HepG2 (cell line): ENCODE results near the gene GNG12. TPM values are rescaled to one million over a fixed set of nuclear protein-coding genes. Genes with fewer than 3 reads are reported as not detected.

ENCODE experiments used
- HMG20A ChIP-seq: IDR thresholded peaks from 2 replicates; pipeline ENCODE4 v1.6.1; 2016; ENCODE audit warnings: borderline replicate concordance
- MYPOP ChIP-seq: sonication (generic); formaldehyde crosslinking; IDR thresholded peaks from 2 replicates; pipeline ENCODE4 v1.8.1; 2023; ENCODE audit warnings: mild to moderate bottlenecking, moderate library complexity, missing genetic modification reagents
- PHF5A ChIP-seq: IDR thresholded peaks from one replicate; pipeline ENCODE4 v1.6.1; 2018; ENCODE audit warnings: low read depth, missing genetic modification reagents; ENCODE audit not compliant: unreplicated experiment
- RERE ChIP-seq: IDR thresholded peaks from 2 replicates; pipeline ENCODE4 v1.6.1; 2016; ENCODE audit warnings: low read depth, missing genetic modification reagents, missing compliant biosample characterization
- SRY ChIP-seq: sonication (generic); formaldehyde crosslinking; IDR thresholded peaks from 2 replicates; pipeline ENCODE4 v1.8.0; 2022; ENCODE audit warnings: mild to moderate bottlenecking, missing genetic modification reagents
- TERF1 ChIP-seq: sonication (generic); formaldehyde crosslinking; IDR thresholded peaks from 2 replicates; pipeline ENCODE4 v1.8.0; 2022; ENCODE audit warnings: mild to moderate bottlenecking, missing genetic modification reagents, moderate library complexity
- ZBTB10 ChIP-seq: sonication (generic); formaldehyde crosslinking; IDR thresholded peaks from 2 replicates; pipeline ENCODE4 v1.4.0; 2020; ENCODE audit warnings: missing genetic modification reagents, borderline replicate concordance
- ZMYM3 ChIP-seq: sonication (generic); formaldehyde crosslinking; IDR thresholded peaks from 2 replicates; pipeline ENCODE4 v1.5.1; 2020; ENCODE audit warnings: mild to moderate bottlenecking, missing genetic modification reagents
- ZNF263 ChIP-seq: sonication (generic); formaldehyde crosslinking; IDR thresholded peaks from 2 replicates; pipeline ENCODE4 v1.4.0; 2020; ENCODE audit warnings: missing genetic modification reagents
- ZNF414 ChIP-seq: sonication (generic); formaldehyde crosslinking; IDR thresholded peaks from 2 replicates; pipeline ENCODE4 v1.5.0; 2020; ENCODE audit warnings: missing genetic modification reagents
- ZNF441 ChIP-seq: sonication (generic); formaldehyde crosslinking; IDR thresholded peaks from 2 replicates; pipeline ENCODE4 v1.7.0; 2021; ENCODE audit warnings: missing genetic modification reagents, borderline replicate concordance
- ZNF709 ChIP-seq: sonication (generic); formaldehyde crosslinking; IDR thresholded peaks from 2 replicates; pipeline ENCODE4 v1.5.0; 2020; ENCODE audit warnings: mild to moderate bottlenecking, missing genetic modification reagents
- ZNF776 ChIP-seq: sonication (generic); formaldehyde crosslinking; IDR thresholded peaks from 2 replicates; pipeline ENCODE4 v1.4.0; 2020; ENCODE audit warnings: mild to moderate bottlenecking, missing genetic modification reagents
- ZNF816 ChIP-seq: sonication (generic); formaldehyde crosslinking; IDR thresholded peaks from 2 replicates; pipeline ENCODE4 v1.8.0; 2022; ENCODE audit warnings: missing genetic modification reagents, mild to moderate bottlenecking, borderline replicate concordance
- ZSCAN25 ChIP-seq: sonication (generic); formaldehyde crosslinking; IDR thresholded peaks from 2 replicates; pipeline ENCODE4 v1.8.0; 2022; ENCODE audit warnings: mild to moderate bottlenecking, missing genetic modification reagents
- polyA plus RNA-seq, 8 experiments: library from polyadenylated mRNA; depleted of rRNA in 3 of 8; stranded (reverse) in 7 of 8; unstranded in 1 of 8; fragments of >200 nt; fragmentation: Illumina TruSeq in 4 of 8; extraction: Trizol in 4 of 8; gene quantifications; 2 replicates each; pipeline versions ENCODE4 v1.2.1 to v1.2.3, GENCODE V29; 2011 to 2016; ENCODE audit warnings: low read depth in 4 of 8, missing spikeins in 1 of 8, mixed read lengths in 1 of 8; ENCODE audit not compliant: insufficient read depth in 1 of 8
- total RNA-seq, 5 experiments: library from RNA; depleted of rRNA; stranded (reverse); fragments of >200 nt; fragmentation: Illumina TruSeq; extraction: Trizol; gene quantifications; 2 replicates each; pipeline ENCODE4 v1.2.3, GENCODE V29; 2016; ENCODE audit warnings: low read depth in 1 of 5

The GNG12 gene
- total and polyA plus RNA-seq, 2 of the 13 experiments (the other 11 are each of a cell fraction or from before 2014, with no cell fraction given) = 0.11 TPM

GRCh38 chr1:67700692-67701410, 132.4 kb downstream of the GNG12 start (continued):
- peak; percentile 87 for TF ChIP-seq RERE
- no peak for TF ChIP-seq ZBTB10 (CRISPR knock-in tag)
- no peak for TF ChIP-seq ZNF414
- peak; percentile 38; the same call in 1 of the 2 replicates for TF ChIP-seq ZNF263
- TF ChIP-seq ZSCAN25 = peak; percentile 44; the same call in 1 of the 2 replicates
- TF ChIP-seq ZNF816 (CRISPR knock-in tag) = peak; percentile 74; the same call in 1 of the 2 replicates
- 0 out of 2 replicates have a peak, but pooled peaks have one; percentile 40 for TF ChIP-seq ZNF441
- TF ChIP-seq SRY (CRISPR knock-in tag) = no peak
- no peak; the same call in none of the 2 replicates for TF ChIP-seq ZMYM3
- TF ChIP-seq MYPOP = no peak
- TF ChIP-seq PHF5A (CRISPR knock-in tag) = peak; percentile 48
- no peak for TF ChIP-seq ZNF776
- peak; percentile 88; the same call in 1 of the 2 replicates for TF ChIP-seq HMG20A (CRISPR knock-in tag)
- no peak for TF ChIP-seq ZNF709
- no peak for TF ChIP-seq TERF1 (CRISPR knock-in tag)
